Activated CD4-positive, alpha-beta T cell treated with anti-CD3 and anti-CD28 coated beads, Interleukin-2, amount 10 ng/mL, durations not matched to agents 7 days and 5 days (primary cell): Measurements from ENCODE around the gene PLEKHJ1. TPM values are rescaled to one million over a fixed set of nuclear protein-coding genes. Genes with fewer than 3 reads are reported as not detected.

Experiments used
- CTCF ChIA-PET: fragments of 350-600 bp; sonication (Branson Sonifier 250); formaldehyde crosslinking; loops from one replicate; lab custom pipeline; 2021; ENCODE audit warnings: antibody characterized with exemption; lab: Charles Lee
- POLR2A ChIA-PET: fragments of 350-600 bp; sonication (Branson Sonifier 250); formaldehyde crosslinking; loops from one replicate; lab custom pipeline; 2021; ENCODE audit warnings: antibody characterized with exemption; lab: Charles Lee
- DNase-seq: peaks from one replicate; pipeline ENCODE4 v3.0.0-alpha.2; 2020
- H3K27ac Mint-ChIP-seq: one replicate; pipeline ENCODE4 v1.8.0; 2021; ENCODE audit warnings: mild to moderate bottlenecking, moderate library complexity, mixed read lengths
- H3K27me3 Mint-ChIP-seq: one replicate; pipeline ENCODE4 v1.8.0; 2021; ENCODE audit warnings: mixed read lengths
- H3K36me3 Mint-ChIP-seq: one replicate; pipeline ENCODE4 v1.8.0; 2021; ENCODE audit warnings: low read depth, mixed read lengths
- H3K4me1 Mint-ChIP-seq: one replicate; pipeline ENCODE4 v1.8.0; 2021; ENCODE audit warnings: mixed read lengths
- H3K4me3 Mint-ChIP-seq: one replicate; pipeline ENCODE4 v1.8.0; 2021; ENCODE audit warnings: mild to moderate bottlenecking, moderate library complexity, mixed read lengths
- H3K9me3 Mint-ChIP-seq: one replicate; pipeline ENCODE4 v1.8.0; 2021; ENCODE audit warnings: mixed read lengths
- total RNA-seq, 2 experiments: library from RNA; stranded (reverse); gene quantifications; one replicate each; pipeline ENCODE4 v1.2.3, GENCODE V29; 2021

PLEKHJ1 gene
- total RNA-seq, 2 experiments from 2014 or later: 56.2 to 71.9 TPM

GRCh38 chr19:2274931-2275535, 38.9 kb upstream of the PLEKHJ1 start:
- peaks cover 23% of the 10 kb centered on the region for H3K36me3 Mint-ChIP-seq
- ChIA-PET CTCF (interaction anchor here (0.6 to 7.7 kb wide), 9 partner anchors 12 to 330 kb away, joined by 3 to 49 read pairs (median 6); partner anchors contain the start of gene PLEKHJ1), POLR2A (no interaction called here)
- H3K27ac Mint-ChIP-seq: no peak overlapping the region
- no peaks in the 10 kb centered on the region for H3K27me3 Mint-ChIP-seq
- DNase-seq: peak; percentile 61
- peaks cover 30% of the 10 kb centered on the region for H3K4me1 Mint-ChIP-seq
- H3K9me3 Mint-ChIP-seq: no peaks in the 10 kb centered on the region
- no peak overlapping the region for H3K4me3 Mint-ChIP-seq

GRCh38 chr19:2274185-2274711, 38.1 kb upstream of the PLEKHJ1 start:
- H3K4me1 Mint-ChIP-seq: peaks cover 30% of the 10 kb centered on the region
- H3K36me3 Mint-ChIP-seq: peaks cover 25% of the 10 kb centered on the region
- H3K4me3 Mint-ChIP-seq: peak overlapping the region; percentile 56
- POLR2A ChIA-PET: interaction anchor here (0.6 to 1.0 kb wide), 3 partner anchors 13 to 15 kb away, joined by 3 to 5 read pairs (median 3); no protein-coding TSS in a partner anchor
- H3K9me3 Mint-ChIP-seq: no peaks in the 10 kb centered on the region
- CTCF ChIA-PET: interaction anchor here (0.5 to 7.7 kb wide), 15 partner anchors 9 to 377 kb away, joined by 3 to 49 read pairs (median 4); partner anchors contain the start of gene PLEKHJ1
- H3K27ac Mint-ChIP-seq: peak overlapping the region; percentile 79
- no peak for DNase-seq
- no peaks in the 10 kb centered on the region for H3K27me3 Mint-ChIP-seq

- peak; percentile 80 for DNase-seq
- Mint-ChIP-seq H3K9me3 (no peaks in the 10 kb centered on the region), H3K36me3 (peaks cover 25% of the 10 kb centered on the region), H3K27ac (peak overlapping the region; percentile 79), H3K4me1 (peaks cover 31% of the 10 kb centered on the region), H3K27me3 (no peaks in the 10 kb centered on the region), H3K4me3 (peak overlapping the region; percentile 56)
- ChIA-PET CTCF (interaction anchor here (0.5 to 7.7 kb wide), 15 partner anchors 9 to 376 kb away, joined by 3 to 49 read pairs (median 4); partner anchors contain the start of gene PLEKHJ1), POLR2A (interaction anchor here (0.6 to 1.0 kb wide), 3 partner anchors 14 to 15 kb away, joined by 3 to 5 read pairs (median 3); no protein-coding TSS in a partner anchor)
Measured at GRCh38 chr19:2273356-2274184, 37.4 kb upstream of the PLEKHJ1 start.

GRCh38 chr19:2271234-2272103, 35.3 kb upstream of the PLEKHJ1 start:
- peak overlapping the region; percentile 85 for H3K4me3 Mint-ChIP-seq
- H3K9me3 Mint-ChIP-seq: no peaks in the 10 kb centered on the region
- ChIA-PET POLR2A (no interaction called here), CTCF (interaction anchor here (0.7 to 7.7 kb wide), 8 partner anchors 10 to 115 kb away, joined by 3 to 49 read pairs (median 4); partner anchors contain the start of gene PLEKHJ1)
- H3K4me1 Mint-ChIP-seq: peaks cover 40% of the 10 kb centered on the region
- H3K27ac Mint-ChIP-seq: peak overlapping the region; percentile 90
- peaks cover 25% of the 10 kb centered on the region for H3K36me3 Mint-ChIP-seq
- H3K27me3 Mint-ChIP-seq: no peaks in the 10 kb centered on the region
- DNase-seq: no peak

- no peaks in the 10 kb centered on the region for H3K27me3 Mint-ChIP-seq
- peak overlapping the region; percentile 62 for H3K27ac Mint-ChIP-seq
- H3K4me3 Mint-ChIP-seq: peak overlapping the region; percentile 89
- H3K4me1 Mint-ChIP-seq: peaks cover 43% of the 10 kb centered on the region
- ChIA-PET CTCF (interaction anchor here (0.8 to 1.8 kb wide), 6 partner anchors 9 to 40 kb away, joined by 3 to 5 read pairs (median 3); partner anchors contain the start of gene PLEKHJ1), POLR2A (no interaction called here)
- no peaks in the 10 kb centered on the region for H3K9me3 Mint-ChIP-seq
- peaks cover 25% of the 10 kb centered on the region for H3K36me3 Mint-ChIP-seq
- peak; percentile 70 for DNase-seq
Measured at GRCh38 chr19:2270423-2271233, 34.5 kb upstream of the PLEKHJ1 start.

GRCh38 chr19:2270157-2270422, 34.0 kb upstream of the PLEKHJ1 start:
- Mint-ChIP-seq H3K9me3 (no peaks in the 10 kb centered on the region), H3K4me1 (peaks cover 42% of the 10 kb centered on the region), H3K36me3 (peaks cover 24% of the 10 kb centered on the region), H3K4me3 (peak overlapping the region; percentile 89), H3K27me3 (no peaks in the 10 kb centered on the region), H3K27ac (peak overlapping the region; percentile 88)
- peak; percentile 49 for DNase-seq
- ChIA-PET CTCF (interaction anchor here (0.9 to 1.3 kb wide), 3 partner anchors 8 to 31 kb away, joined by 3 to 5 read pairs (median 3); no protein-coding TSS in a partner anchor), POLR2A (interaction anchor here (0.5 to 0.7 kb wide), 2 partner anchors 31 to 60 kb away, joined by 3 read pairs; no protein-coding TSS in a partner anchor)

GRCh38 chr19:2269244-2270156, 33.4 kb upstream of the PLEKHJ1 start:
- Mint-ChIP-seq H3K27me3 (no peaks in the 10 kb centered on the region), H3K36me3 (peaks cover 20% of the 10 kb centered on the region), H3K4me3 (peak overlapping the region; percentile 89), H3K27ac (peak overlapping the region; percentile 88), H3K4me1 (peaks cover 39% of the 10 kb centered on the region), H3K9me3 (no peaks in the 10 kb centered on the region)
- POLR2A ChIA-PET: interaction anchor here (0.5 to 0.7 kb wide), 3 partner anchors 31 to 62 kb away, joined by 3 to 4 read pairs (median 3); no protein-coding TSS in a partner anchor
- DNase-seq: peak; percentile 98
- CTCF ChIA-PET: interaction anchor here (0.9 to 1.3 kb wide), 2 partner anchors 11 to 31 kb away, joined by 3 to 5 read pairs; no protein-coding TSS in a partner anchor

GRCh38 chr19:2268861-2269243, 32.7 kb upstream of the PLEKHJ1 start:
- Mint-ChIP-seq H3K27me3 (no peaks in the 10 kb centered on the region), H3K4me1 (peaks cover 32% of the 10 kb centered on the region), H3K4me3 (peak overlapping the region; percentile 89), H3K36me3 (peaks cover 14% of the 10 kb centered on the region), H3K9me3 (no peaks in the 10 kb centered on the region), H3K27ac (peak overlapping the region; percentile 62)
- no peak for DNase-seq
- CTCF ChIA-PET: no interaction called here
- POLR2A ChIA-PET: no interaction called here

- DNase-seq: no peak
- peaks cover 29% of the 10 kb centered on the region for H3K4me1 Mint-ChIP-seq
- POLR2A ChIA-PET: no interaction called here
- CTCF ChIA-PET: no interaction called here
- H3K27me3 Mint-ChIP-seq: no peaks in the 10 kb centered on the region
- H3K9me3 Mint-ChIP-seq: no peaks in the 10 kb centered on the region
- H3K4me3 Mint-ChIP-seq: peak overlapping the region; percentile 89
- peaks cover 12% of the 10 kb centered on the region for H3K36me3 Mint-ChIP-seq
- peak overlapping the region; percentile 62 for H3K27ac Mint-ChIP-seq
Measured at GRCh38 chr19:2268480-2268830, 32.3 kb upstream of the PLEKHJ1 start.

GRCh38 chr19:2266183-2266993, 30.3 kb upstream of the PLEKHJ1 start:
- CTCF ChIA-PET: interaction anchor here (0.7 to 2.0 kb wide), 3 partner anchors 18 to 31 kb away, joined by 3 to 4 read pairs (median 3); partner anchors contain the start of genes AMH and PLEKHJ1
- Mint-ChIP-seq H3K27ac (peak overlapping the region; percentile 77), H3K4me3 (no peak overlapping the region)

More at GRCh38 chr19:2266183-2266993, 30.3 kb upstream of the PLEKHJ1 start:
- Mint-ChIP-seq H3K9me3 (no peaks in the 10 kb centered on the region), H3K4me1 (peaks cover 17% of the 10 kb centered on the region), H3K36me3 (peaks cover 3% of the 10 kb centered on the region), H3K27me3 (no peaks in the 10 kb centered on the region)
- POLR2A ChIA-PET: interaction anchor here (0.6 kb wide), 1 partner anchor 1373 kb away, joined by 3 read pairs; the partner anchor contains the start of gene RNU6-9
- no peak for DNase-seq
